Measurements from ENCODE around the gene CAMTA1.

The CAMTA1 gene

GRCh38 chr1:7388141-7388487 lies 602.9 kb downstream of the CAMTA1 start:
- DNase-seq (ENCODE audit: low read depth) = no peak

GRCh38 chr1:7388488-7389185 lies 603.4 kb downstream of the CAMTA1 start:
- DNase-seq (ENCODE audit: low read depth) = no peak

GRCh38 chr1:7389201-7389905 lies 604.1 kb downstream of the CAMTA1 start:
- DNase-seq (ENCODE audit: low read depth) = no peak

GRCh38 chr1:7389906-7390603 lies 604.8 kb downstream of the CAMTA1 start:
- DNase-seq (ENCODE audit: low read depth) = no peak

GRCh38 chr1:7390604-7391000 lies 605.3 kb downstream of the CAMTA1 start:
- no peak for DNase-seq (ENCODE audit: low read depth)

- no peak for DNase-seq (ENCODE audit: low read depth)
Measured at GRCh38 chr1:7393136-7393535, 607.9 kb downstream of the CAMTA1 start.

GRCh38 chr1:7395251-7395650 lies 610.0 kb downstream of the CAMTA1 start:
- DNase-seq (ENCODE audit: low read depth) = no peak

- no peak for DNase-seq (ENCODE audit: low read depth)
Measured at GRCh38 chr1:7398982-7399381, 613.7 kb downstream of the CAMTA1 start.

- DNase-seq (ENCODE audit: low read depth) = no peak
Measured at GRCh38 chr1:7399514-7400125, 614.4 kb downstream of the CAMTA1 start.

GRCh38 chr1:7400566-7400965 lies 615.3 kb downstream of the CAMTA1 start:
- no peak for DNase-seq (ENCODE audit: low read depth)

- DNase-seq (ENCODE audit: low read depth) = peak; percentile 93
Measured at GRCh38 chr1:7401814-7402547, 616.7 kb downstream of the CAMTA1 start.

GRCh38 chr1:7402548-7402850 lies 617.2 kb downstream of the CAMTA1 start:
- no peak for DNase-seq (ENCODE audit: low read depth)

- DNase-seq (ENCODE audit: low read depth) = no peak
Measured at GRCh38 chr1:7403265-7404045, 618.2 kb downstream of the CAMTA1 start.

GRCh38 chr1:7404046-7404742 lies 618.9 kb downstream of the CAMTA1 start:
- DNase-seq (ENCODE audit: low read depth) = no peak

GRCh38 chr1:7405844-7406500 lies 620.7 kb downstream of the CAMTA1 start:
- DNase-seq (ENCODE audit: low read depth) = no peak

GRCh38 chr1:7406641-7407543 lies 621.6 kb downstream of the CAMTA1 start:
- no peak for DNase-seq (ENCODE audit: low read depth)

GRCh38 chr1:7407544-7407895 lies 622.3 kb downstream of the CAMTA1 start:
- DNase-seq (ENCODE audit: low read depth) = no peak

GRCh38 chr1:7407980-7408770 lies 622.9 kb downstream of the CAMTA1 start:
- no peak for DNase-seq (ENCODE audit: low read depth)

- no peak for DNase-seq (ENCODE audit: low read depth)
Measured at GRCh38 chr1:7408771-7409150, 623.5 kb downstream of the CAMTA1 start.
